B cell (primary cell): Measurements from ENCODE around the gene HLA-DMA. TPM values are rescaled to one million over a fixed set of nuclear protein-coding genes. Genes with fewer than 3 reads are reported as not detected.

Source experiments
- ATAC-seq: fragments of 200-7000 bp; cut with Tn5 transposase; one replicate; pipeline ENCODE4 v1.10.0; 2021; ENCODE audit warnings: low read depth, mild to moderate bottlenecking, moderate number of reproducible peaks, moderate library complexity
- CTCF ChIA-PET: fragments of 350-600 bp; sonication (Branson Sonifier 250); formaldehyde crosslinking; loops from one replicate; lab custom pipeline; 2021; ENCODE audit warnings: antibody characterized with exemption, inconsistent platforms; lab: Charles Lee
- POLR2A ChIA-PET: fragments of 350-600 bp; sonication (Branson Sonifier 250); formaldehyde crosslinking; loops from one replicate; lab custom pipeline; 2021; ENCODE audit warnings: antibody characterized with exemption; lab: Charles Lee
- DNase-seq: peaks from one replicate; pipeline ENCODE4 v3.0.0; 2013
- H2AFZ ChIP-seq: 2 replicates; pipeline ENCODE4 v1.6.1; 2012; ENCODE audit warnings: mild to moderate bottlenecking, low read depth, low read length; ENCODE audit not compliant: insufficient read depth, poor library complexity, severe bottlenecking
- H3K27ac ChIP-seq, 2 donors: 1 replicate in 1 of 2; 2 replicates in 1 of 2; pipeline ENCODE4 v1.5.1; 2012 to 2013; ENCODE audit warnings: low read length in 2 of 2, mild to moderate bottlenecking in 2 of 2, moderate library complexity in 1 of 2
- H3K27me3 ChIP-seq, 4 experiments: fragments of 200-600 bp in 1 of 4; sonication (generic) in 1 of 4; replicated peaks in 1 of 4; 1 replicate in 2 of 4; 2 replicates in 2 of 4; pipeline versions ENCODE4 v1.6.1 to v1.7.0; 2013 to 2016; ENCODE audit warnings: low read length in 3 of 4, mild to moderate bottlenecking in 2 of 4, mixed read lengths in 1 of 4, moderate library complexity in 1 of 4; ENCODE audit not compliant: insufficient read depth in 4 of 4, control insufficient read depth in 3 of 4; ENCODE audit errors: control extremely low read depth in 1 of 4
- H3K36me3 ChIP-seq, 2 experiments: replicated peaks in 1 of 2; 1 replicate in 1 of 2; 2 replicates in 1 of 2; pipeline versions ENCODE4 v1.6.1 to v1.7.1; 2013; ENCODE audit warnings: low read length in 1 of 2; ENCODE audit not compliant: insufficient read depth in 2 of 2, control insufficient read depth in 1 of 2; ENCODE audit errors: control extremely low read depth in 1 of 2, extremely low read depth in 1 of 2
- H3K4me1 ChIP-seq, 2 donors: fragments of 200-600 bp in 1 of 2; sonication (generic) in 1 of 2; 1 replicate in 1 of 2; 2 replicates in 1 of 2; pipeline versions ENCODE4 v1.5.1 to v1.6.1; 2013 to 2017; ENCODE audit warnings: low read length in 2 of 2; ENCODE audit not compliant: control insufficient read depth in 2 of 2, insufficient read depth in 2 of 2
- H3K4me2 ChIP-seq: replicated peaks from 2 replicates; pipeline ENCODE3; 2012; ENCODE audit warnings: mild to moderate bottlenecking, low read depth, low read length; ENCODE audit not compliant: poor library complexity, severe bottlenecking
- H3K4me3 ChIP-seq, 5 experiments: fragments of 200-600 bp in 1 of 5; sonication (generic) in 1 of 5; 1 replicate in 3 of 5; 2 replicates in 2 of 5; pipeline versions ENCODE4 v1.5.1 to v1.7.0; 2011 to 2016; ENCODE audit warnings: low read length in 4 of 5, mild to moderate bottlenecking in 4 of 5, low read depth in 2 of 5, control low read depth in 1 of 5, moderate library complexity in 1 of 5; ENCODE audit not compliant: insufficient read depth in 1 of 5; ENCODE audit errors: control extremely low read depth in 1 of 5, extremely low read depth in 1 of 5
- H3K79me2 ChIP-seq: fragments of 200-600 bp; sonication (generic); one replicate; pipeline ENCODE4 v1.6.0; 2016; ENCODE audit warnings: low read length; ENCODE audit not compliant: control insufficient read depth, insufficient read depth
- H3K9ac ChIP-seq: fragments of 200-600 bp; sonication (generic); 2 replicates; pipeline ENCODE4 v1.6.1; 2017; ENCODE audit warnings: mild to moderate bottlenecking, low read length, moderate library complexity
- H3K9me3 ChIP-seq, 3 donors: one replicate each; pipeline versions ENCODE4 v1.6.1 to v1.7.1; 2013; ENCODE audit warnings: low read length in 2 of 3; ENCODE audit not compliant: control insufficient read depth in 2 of 3, insufficient read depth in 1 of 3; ENCODE audit errors: control extremely low read depth in 1 of 3
- H4K20me1 ChIP-seq: 2 replicates; pipeline ENCODE4 v1.6.0; 2012; ENCODE audit warnings: mild to moderate bottlenecking, low read length; ENCODE audit not compliant: insufficient read depth, control insufficient read depth, poor library complexity, severe bottlenecking
- H3K27ac Mint-ChIP-seq: one replicate; pipeline ENCODE4 v1.8.0; 2021; ENCODE audit warnings: mixed read lengths
- H3K27me3 Mint-ChIP-seq: one replicate; pipeline ENCODE4 v1.8.0; 2021; ENCODE audit warnings: mixed read lengths
- H3K4me1 Mint-ChIP-seq: one replicate; pipeline ENCODE4 v1.8.0; 2021; ENCODE audit warnings: mixed read lengths
- H3K4me3 Mint-ChIP-seq: one replicate; pipeline ENCODE4 v1.8.0; 2021; ENCODE audit warnings: mixed read lengths
- H3K9me3 Mint-ChIP-seq: one replicate; pipeline ENCODE4 v1.8.0; 2022; ENCODE audit warnings: mixed read lengths; ENCODE audit not compliant: insufficient read depth
- EZH2 ChIP-seq: IDR thresholded peaks from 2 replicates; pipeline ENCODE4 v1.6.1; 2012; ENCODE audit warnings: borderline replicate concordance, low read depth, mild to moderate bottlenecking, moderate library complexity, low read length; ENCODE audit not compliant: insufficient read depth, poor library complexity, severe bottlenecking
- WGBS: methylation state at CpG from one replicate; pipeline ENCODE4 v1.1.5; 2013; ENCODE audit warnings: missing lambda C conversion rate; ENCODE audit not compliant: insufficient coverage; 5-methylcytosine and 5-hydroxymethylcytosine counted together
- intact Hi-C: fragments of 100-400 bp; cut with micrococcal nuclease; formaldehyde crosslinking; loops from one replicate; pipeline ENCODE4 v1.10.0; 2022
- polyA plus RNA-seq: library from polyadenylated mRNA; depleted of rRNA; stranded (reverse); fragments of >200 nt; gene quantifications from 2 replicates; pipeline ENCODE4 v1.2.3, GENCODE V29; 2012
- total RNA-seq, 2 donors: library from RNA; stranded (reverse); fragments of 120-200 nt in 1 of 2; gene quantifications; 1 replicate in 1 of 2; 2 replicates in 1 of 2; pipeline versions ENCODE4 v1.2.3 to v1.2.4, GENCODE V29; 2013 to 2022
- TF ChIP-seq, protein P1 (sequence below): fragments of 200-600 bp; IDR thresholded peaks from one replicate; pipeline ENCODE4 v1.8.0; 2022; ENCODE audit warnings: antibody characterized with exemption, mild to moderate bottlenecking

HLA-DMA gene
- total and polyA plus RNA-seq, 2 donors (not counting 1 experiment from before 2014, with no cell fraction given): 558 to 925 TPM

GRCh38 chr6:32967151-32968091, 14.5 kb upstream of the HLA-DMA start:
- DNase-seq (peak; percentile 77), ATAC-seq (no peak)
- Histone ChIP-seq H3K4me1 (peaks cover 18 to 32% of the 10 kb centered on the region in 2 donors), H3K27ac (peak overlapping the region; percentile 96), H4K20me1 (peaks cover 3% of the 10 kb centered on the region), H3K79me2 (peaks cover 50% of the 10 kb centered on the region), H3K4me2 (peak overlapping the region; percentile 88), H3K36me3 (peaks cover 0 to under 1% of the 10 kb centered on the region in 2 experiments), H2AFZ (peak overlapping the region; percentile 90), H3K27me3 (no peaks in the 10 kb centered on the region), H3K9me3 (no peaks in the 10 kb centered on the region), H3K9ac (peak overlapping the region; percentile 91), H3K4me3 (peak overlapping the region; percentile 68 to 93 (median 92))
- Mint-ChIP-seq H3K27ac (peak overlapping the region; percentile 99), H3K4me1 (peaks cover 37% of the 10 kb centered on the region), H3K27me3 (no peaks in the 10 kb centered on the region), H3K4me3 (peak overlapping the region; percentile 94), H3K9me3 (no peaks in the 10 kb centered on the region)
- intact Hi-C loops: loop anchor here (1.0 kb wide), 6 partner anchors 14 to 123 kb away; partner anchors contain the start of genes HLA-DMA and PSMB8
- under 1% methylated on average over 15 of the region's 16 CpGs for WGBS
- ChIA-PET CTCF (interaction anchor here (0.7 to 28.4 kb wide), 17 partner anchors 13 to 129 kb away, joined by 3 to 822 read pairs (median 6); partner anchors contain the start of genes HLA-DMA, HLA-DMB and TAP2), POLR2A (interaction anchor here (0.6 to 11.8 kb wide), 14 partner anchors 10 to 1254 kb away, joined by 3 to 349 read pairs (median 7); partner anchors contain the start of genes HLA-DMA, HLA-DMB, PSMB8 and PSMB9)
- TF ChIP-seq, protein P1, sequence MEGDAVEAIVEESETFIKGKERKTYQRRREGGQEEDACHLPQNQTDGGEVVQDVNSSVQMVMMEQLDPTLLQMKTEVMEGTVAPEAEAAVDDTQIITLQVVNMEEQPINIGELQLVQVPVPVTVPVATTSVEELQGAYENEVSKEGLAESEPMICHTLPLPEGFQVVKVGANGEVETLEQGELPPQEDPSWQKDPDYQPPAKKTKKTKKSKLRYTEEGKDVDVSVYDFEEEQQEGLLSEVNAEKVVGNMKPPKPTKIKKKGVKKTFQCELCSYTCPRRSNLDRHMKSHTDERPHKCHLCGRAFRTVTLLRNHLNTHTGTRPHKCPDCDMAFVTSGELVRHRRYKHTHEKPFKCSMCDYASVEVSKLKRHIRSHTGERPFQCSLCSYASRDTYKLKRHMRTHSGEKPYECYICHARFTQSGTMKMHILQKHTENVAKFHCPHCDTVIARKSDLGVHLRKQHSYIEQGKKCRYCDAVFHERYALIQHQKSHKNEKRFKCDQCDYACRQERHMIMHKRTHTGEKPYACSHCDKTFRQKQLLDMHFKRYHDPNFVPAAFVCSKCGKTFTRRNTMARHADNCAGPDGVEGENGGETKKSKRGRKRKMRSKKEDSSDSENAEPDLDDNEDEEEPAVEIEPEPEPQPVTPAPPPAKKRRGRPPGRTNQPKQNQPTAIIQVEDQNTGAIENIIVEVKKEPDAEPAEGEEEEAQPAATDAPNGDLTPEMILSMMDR: peak; percentile 69
- TF ChIP-seq EZH2: no peak
